ENCODE data around the gene RSU1. TPM values are rescaled to one million over a fixed set of nuclear protein-coding genes. Genes with fewer than 3 reads are reported as not detected.

The RSU1 gene
- total RNA-seq, 1 donor from 2014 or later = 29.0 TPM

GRCh38 chr10:16789765-16790164 lies 27.5 kb downstream of the RSU1 start:
- H3K9me3 Mint-ChIP-seq (ENCODE audit: low read depth) = peaks cover 5% of the 10 kb centered on the region
- H3K27ac Mint-ChIP-seq = no peak overlapping the region
- peaks cover 7% of the 10 kb centered on the region for H3K36me3 Mint-ChIP-seq (ENCODE audit: insufficient read depth)
- H3K4me1 Mint-ChIP-seq (ENCODE audit: low read depth) = peaks cover 16% of the 10 kb centered on the region
- DNase-seq (ENCODE audit: low spot score, unreplicated experiment) = no peak
- H3K4me3 Mint-ChIP-seq (ENCODE audit: low read depth) = no peak overlapping the region
- no peaks in the 10 kb centered on the region for H3K27me3 Mint-ChIP-seq
- TF ChIP-seq CTCF (IDR thresholded peaks at IDR 0.05; ENCODE audit: unreplicated experiment) = no peak

DNA sequence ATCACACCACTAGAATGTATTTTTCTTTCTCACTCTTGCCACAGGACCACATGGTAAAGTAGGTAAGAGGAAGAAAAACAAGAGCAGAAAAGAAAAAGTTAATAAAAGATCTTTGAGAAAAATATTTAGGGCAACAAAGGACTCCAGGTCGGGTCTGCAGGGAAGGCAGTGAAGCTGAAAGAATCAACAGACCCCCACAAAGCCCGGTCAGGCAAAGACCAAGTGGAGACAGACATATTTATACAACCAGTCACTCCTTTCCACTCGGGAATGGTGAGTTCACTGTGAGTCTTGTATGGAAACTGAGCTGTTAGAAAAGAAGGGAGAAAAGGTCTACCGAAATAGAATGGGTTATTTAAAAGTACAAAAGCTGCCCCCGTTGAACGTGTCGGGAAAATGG lies 28.0 kb downstream of the RSU1 start:
- H3K9me3 Mint-ChIP-seq (ENCODE audit: low read depth) = peaks cover 8% of the 10 kb centered on the region
- H3K36me3 Mint-ChIP-seq (ENCODE audit: insufficient read depth) = peaks cover 8% of the 10 kb centered on the region
- no peak overlapping the region for H3K27ac Mint-ChIP-seq
- H3K4me1 Mint-ChIP-seq (ENCODE audit: low read depth) = peaks cover 16% of the 10 kb centered on the region
- TF ChIP-seq CTCF (IDR thresholded peaks at IDR 0.05; ENCODE audit: unreplicated experiment) = no peak
- DNase-seq (ENCODE audit: low spot score, unreplicated experiment) = no peak
- H3K4me3 Mint-ChIP-seq (ENCODE audit: low read depth) = no peak overlapping the region
- no peaks in the 10 kb centered on the region for H3K27me3 Mint-ChIP-seq

GRCh38 chr10:16788778-16789177 lies 28.4 kb downstream of the RSU1 start:
- DNase-seq (ENCODE audit: low spot score, unreplicated experiment) = no peak
- peaks cover 8% of the 10 kb centered on the region for H3K9me3 Mint-ChIP-seq (ENCODE audit: low read depth)
- no peak overlapping the region for H3K4me3 Mint-ChIP-seq (ENCODE audit: low read depth)
- no peak for TF ChIP-seq CTCF (IDR thresholded peaks at IDR 0.05; ENCODE audit: unreplicated experiment)
- H3K27me3 Mint-ChIP-seq = no peaks in the 10 kb centered on the region
- H3K36me3 Mint-ChIP-seq (ENCODE audit: insufficient read depth) = peaks cover 11% of the 10 kb centered on the region
- no peak overlapping the region for H3K27ac Mint-ChIP-seq
- H3K4me1 Mint-ChIP-seq (ENCODE audit: low read depth) = peaks cover 16% of the 10 kb centered on the region

- H3K27ac Mint-ChIP-seq = no peak overlapping the region
- H3K4me1 Mint-ChIP-seq (ENCODE audit: low read depth) = peaks cover 16% of the 10 kb centered on the region
- peaks cover 11% of the 10 kb centered on the region for H3K36me3 Mint-ChIP-seq (ENCODE audit: insufficient read depth)
- H3K9me3 Mint-ChIP-seq (ENCODE audit: low read depth) = peaks cover 5% of the 10 kb centered on the region
- no peaks in the 10 kb centered on the region for H3K27me3 Mint-ChIP-seq
- no peak for TF ChIP-seq CTCF (IDR thresholded peaks at IDR 0.05; ENCODE audit: unreplicated experiment)
- no peak for DNase-seq (ENCODE audit: low spot score, unreplicated experiment)
- H3K4me3 Mint-ChIP-seq (ENCODE audit: low read depth) = no peak overlapping the region
Measured at GRCh38 chr10:16788125-16788524, 29.1 kb downstream of the RSU1 start.

- Mint-ChIP-seq H3K4me3 (ENCODE audit: low read depth) (no peak overlapping the region), H3K4me1 (ENCODE audit: low read depth) (peaks cover 16% of the 10 kb centered on the region), H3K36me3 (ENCODE audit: insufficient read depth) (peaks cover 9% of the 10 kb centered on the region), H3K27ac (no peak overlapping the region), H3K27me3 (no peaks in the 10 kb centered on the region), H3K9me3 (ENCODE audit: low read depth) (peaks cover 5% of the 10 kb centered on the region)
- no peak for TF ChIP-seq CTCF (IDR thresholded peaks at IDR 0.05; ENCODE audit: unreplicated experiment)
- no peak for DNase-seq (ENCODE audit: low spot score, unreplicated experiment)
Measured at GRCh38 chr10:16787361-16787791, 29.8 kb downstream of the RSU1 start.

Data from progenitor cell of endocrine pancreas (in vitro differentiated cells).